ENCODE results near the gene SOD3. TPM values are rescaled to one million over a fixed set of nuclear protein-coding genes. Genes with fewer than 3 reads are reported as not detected.

The SOD3 gene
- total RNA-seq, 2 donors from 2014 or later, result 227 to 300 TPM

- 92% methylated on average over 2 of the region's 2 CpGs for WGBS
- intact Hi-C loops (cut with DNase I), result no loop called here
Measured at GRCh38 chr4:24775032-24775605, 20.3 kb upstream of the SOD3 start.

GRCh38 chr4:24775750-24776149 is 19.6 kb upstream of the SOD3 start:
- H3K9me3 ChIP-seq, result no peaks in the 10 kb centered on the region
- 94% methylated on average over 3 of the region's 3 CpGs for WGBS
- H3K27me3 ChIP-seq (replicated peaks; ENCODE audit: insufficient read depth), result no peaks in the 10 kb centered on the region
- H3K4me3 ChIP-seq, result no peak overlapping the region
- intact Hi-C loops (cut with DNase I), result no loop called here
- no peaks in the 10 kb centered on the region for H3K36me3 ChIP-seq
- DNase-seq (ENCODE audit: low spot score), result no peak
- TF ChIP-seq POLR2A (IDR thresholded peaks at IDR 0.05), result no peak
- no peak for TF ChIP-seq CTCF (IDR thresholded peaks at IDR 0.05)
- TF ChIP-seq POLR2AphosphoS5 (IDR thresholded peaks at IDR 0.05), result no peak
- no peaks in the 10 kb centered on the region for H3K4me1 ChIP-seq (replicated peaks)
- H3K27ac ChIP-seq, result no peak overlapping the region

More at GRCh38 chr4:24775032-24775605, 20.3 kb upstream of the SOD3 start:
- no peak for TF ChIP-seq POLR2AphosphoS5 (IDR thresholded peaks at IDR 0.05)
- no peak for TF ChIP-seq POLR2A (IDR thresholded peaks at IDR 0.05)
- no peak for TF ChIP-seq CTCF (IDR thresholded peaks at IDR 0.05)
- Histone ChIP-seq H3K27ac (no peak overlapping the region), H3K27me3 (replicated peaks; ENCODE audit: insufficient read depth) (no peaks in the 10 kb centered on the region), H3K4me3 (no peak overlapping the region), H3K9me3 (no peaks in the 10 kb centered on the region), H3K36me3 (no peaks in the 10 kb centered on the region), H3K4me1 (replicated peaks) (no peaks in the 10 kb centered on the region)
- no peak for DNase-seq (ENCODE audit: low spot score)

- H3K4me3 ChIP-seq, result no peak overlapping the region
- H3K36me3 ChIP-seq, result no peaks in the 10 kb centered on the region
- no peaks in the 10 kb centered on the region for H3K27me3 ChIP-seq (replicated peaks; ENCODE audit: insufficient read depth)
- H3K4me1 ChIP-seq (replicated peaks), result peaks cover 7% of the 10 kb centered on the region
- 74% methylated on average over 11 of the region's 11 CpGs for WGBS
- no peaks in the 10 kb centered on the region for H3K9me3 ChIP-seq
- no peak for DNase-seq (ENCODE audit: low spot score)
- no peak overlapping the region for H3K27ac ChIP-seq
- TF ChIP-seq CTCF (IDR thresholded peaks at IDR 0.05) (no peak), POLR2A (IDR thresholded peaks at IDR 0.05) (no peak), POLR2AphosphoS5 (IDR thresholded peaks at IDR 0.05) (no peak)
- intact Hi-C loops (cut with DNase I), result no loop called here
Measured at GRCh38 chr4:24777536-24778463, 17.6 kb upstream of the SOD3 start.

- Histone ChIP-seq H3K9me3 (no peaks in the 10 kb centered on the region), H3K4me3 (no peak overlapping the region), H3K27me3 (replicated peaks; ENCODE audit: insufficient read depth) (no peaks in the 10 kb centered on the region), H3K4me1 (replicated peaks) (peaks cover 7% of the 10 kb centered on the region), H3K36me3 (no peaks in the 10 kb centered on the region), H3K27ac (no peak overlapping the region)
- intact Hi-C loops (cut with DNase I), result no loop called here
- TF ChIP-seq POLR2A (IDR thresholded peaks at IDR 0.05), result no peak
- no peak for TF ChIP-seq POLR2AphosphoS5 (IDR thresholded peaks at IDR 0.05)
- TF ChIP-seq CTCF (IDR thresholded peaks at IDR 0.05), result no peak
- 46% methylated on average over 3 of the region's 3 CpGs for WGBS
- DNase-seq (ENCODE audit: low spot score), result no peak
Measured at GRCh38 chr4:24778464-24779225, 16.7 kb upstream of the SOD3 start.
